Astrocyte of the cerebellum (primary cell): Measurements from ENCODE around the gene ARHGEF40.

Experiments used
- DNase-seq: peaks from one replicate; pipeline ENCODE4 v3.0.0-alpha.2; 2011; ENCODE audit warnings: low read depth
- H3K4me3 ChIP-seq: 2 replicates; pipeline ENCODE4 v1.5.1; 2011; ENCODE audit warnings: mild to moderate bottlenecking, low read depth, low read length, moderate library complexity
- in situ Hi-C: cut with HindIII; loops from 2 replicates; pipeline ENCODE4 v1.10.0; 2017; ENCODE audit warnings: low sequenced_read_pairs
- TF ChIP-seq, protein P1 (sequence below): IDR thresholded peaks from 2 replicates; pipeline ENCODE4 v1.5.1; 2012; ENCODE audit warnings: low read length, low read depth, moderate library complexity, mild to moderate bottlenecking; ENCODE audit errors: missing control alignments

The ARHGEF40 gene

DNA sequence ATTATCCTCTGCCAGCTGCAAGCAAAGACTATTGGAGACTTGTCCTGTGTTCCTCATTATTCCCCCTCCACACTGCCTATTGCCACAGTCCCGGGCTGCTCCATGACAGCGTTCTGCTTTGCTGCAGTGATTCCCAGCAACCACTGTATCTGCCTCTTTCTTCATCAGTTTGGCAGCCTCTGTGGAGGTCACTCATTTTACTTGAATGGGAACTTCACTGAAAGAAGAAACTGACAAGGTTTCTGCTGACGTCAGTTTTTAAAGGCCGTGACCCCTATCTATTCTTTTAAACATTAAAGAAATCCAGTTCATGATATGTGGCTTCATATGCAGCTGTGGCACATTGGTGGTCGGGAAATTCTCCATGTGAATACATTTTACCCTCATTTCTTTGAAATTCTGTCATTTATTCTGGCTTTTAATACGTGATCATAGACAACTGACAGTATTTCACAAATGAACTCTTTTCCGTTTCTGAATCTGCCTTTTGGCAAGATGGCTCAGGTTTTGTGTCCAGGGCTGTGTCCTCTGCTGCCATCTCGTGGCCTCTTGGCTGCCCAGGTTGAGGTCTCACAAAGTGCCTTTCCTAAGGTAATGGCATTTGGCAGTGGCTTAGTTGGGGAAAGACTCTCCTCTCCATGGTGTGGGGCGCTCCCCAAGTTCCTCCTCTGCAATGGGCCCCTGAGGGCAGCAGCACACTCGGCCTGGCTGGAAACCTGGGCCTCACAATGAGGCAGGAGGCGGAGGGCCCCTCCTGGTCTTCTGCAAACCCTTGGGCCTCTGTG, 36.6 kb downstream of the ARHGEF40 start:
- DNase-seq, result peak; percentile 59
- in situ Hi-C loops, result loop anchor here (5.0 kb wide), 2 partner anchors 44 to 51 kb away; partner anchors contain the start of gene OR5AU1
- TF ChIP-seq, protein P1, sequence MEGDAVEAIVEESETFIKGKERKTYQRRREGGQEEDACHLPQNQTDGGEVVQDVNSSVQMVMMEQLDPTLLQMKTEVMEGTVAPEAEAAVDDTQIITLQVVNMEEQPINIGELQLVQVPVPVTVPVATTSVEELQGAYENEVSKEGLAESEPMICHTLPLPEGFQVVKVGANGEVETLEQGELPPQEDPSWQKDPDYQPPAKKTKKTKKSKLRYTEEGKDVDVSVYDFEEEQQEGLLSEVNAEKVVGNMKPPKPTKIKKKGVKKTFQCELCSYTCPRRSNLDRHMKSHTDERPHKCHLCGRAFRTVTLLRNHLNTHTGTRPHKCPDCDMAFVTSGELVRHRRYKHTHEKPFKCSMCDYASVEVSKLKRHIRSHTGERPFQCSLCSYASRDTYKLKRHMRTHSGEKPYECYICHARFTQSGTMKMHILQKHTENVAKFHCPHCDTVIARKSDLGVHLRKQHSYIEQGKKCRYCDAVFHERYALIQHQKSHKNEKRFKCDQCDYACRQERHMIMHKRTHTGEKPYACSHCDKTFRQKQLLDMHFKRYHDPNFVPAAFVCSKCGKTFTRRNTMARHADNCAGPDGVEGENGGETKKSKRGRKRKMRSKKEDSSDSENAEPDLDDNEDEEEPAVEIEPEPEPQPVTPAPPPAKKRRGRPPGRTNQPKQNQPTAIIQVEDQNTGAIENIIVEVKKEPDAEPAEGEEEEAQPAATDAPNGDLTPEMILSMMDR, result peak; percentile 98
- no peak overlapping the region for H3K4me3 ChIP-seq

GRCh38 chr14:21107283-21107800, 37.2 kb downstream of the ARHGEF40 start:
- no peak for DNase-seq
- H3K4me3 ChIP-seq, result no peak overlapping the region
- in situ Hi-C loops, result loop anchor here (5.0 kb wide), 2 partner anchors 45 to 50 kb away; partner anchors contain the start of gene OR5AU1
- TF ChIP-seq, protein P1, result no peak

DNA sequence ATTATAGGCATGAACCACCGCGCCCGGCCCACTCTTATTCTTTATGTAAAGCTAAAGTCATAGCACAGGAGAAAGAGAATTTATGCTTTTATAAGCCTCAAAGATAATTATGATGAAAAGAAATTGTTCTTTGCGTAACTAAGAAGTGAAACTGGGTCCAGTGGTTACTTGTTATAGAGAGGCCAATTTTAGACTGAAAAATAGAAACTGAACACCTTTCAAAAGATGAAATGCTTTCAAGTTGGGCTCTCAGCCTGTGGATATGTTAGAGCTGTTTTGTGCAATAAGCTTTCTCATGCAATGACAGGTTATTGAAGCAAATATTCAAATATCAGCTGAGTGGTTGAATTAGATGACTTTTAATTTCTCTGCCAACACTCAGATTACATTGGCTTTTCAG, 38.7 kb downstream of the ARHGEF40 start:
- no peak overlapping the region for H3K4me3 ChIP-seq
- TF ChIP-seq, protein P1, result no peak
- in situ Hi-C loops, result loop anchor here (5.0 kb wide), 2 partner anchors 46 to 49 kb away; partner anchors contain the start of gene OR5AU1
- DNase-seq, result no peak

DNA sequence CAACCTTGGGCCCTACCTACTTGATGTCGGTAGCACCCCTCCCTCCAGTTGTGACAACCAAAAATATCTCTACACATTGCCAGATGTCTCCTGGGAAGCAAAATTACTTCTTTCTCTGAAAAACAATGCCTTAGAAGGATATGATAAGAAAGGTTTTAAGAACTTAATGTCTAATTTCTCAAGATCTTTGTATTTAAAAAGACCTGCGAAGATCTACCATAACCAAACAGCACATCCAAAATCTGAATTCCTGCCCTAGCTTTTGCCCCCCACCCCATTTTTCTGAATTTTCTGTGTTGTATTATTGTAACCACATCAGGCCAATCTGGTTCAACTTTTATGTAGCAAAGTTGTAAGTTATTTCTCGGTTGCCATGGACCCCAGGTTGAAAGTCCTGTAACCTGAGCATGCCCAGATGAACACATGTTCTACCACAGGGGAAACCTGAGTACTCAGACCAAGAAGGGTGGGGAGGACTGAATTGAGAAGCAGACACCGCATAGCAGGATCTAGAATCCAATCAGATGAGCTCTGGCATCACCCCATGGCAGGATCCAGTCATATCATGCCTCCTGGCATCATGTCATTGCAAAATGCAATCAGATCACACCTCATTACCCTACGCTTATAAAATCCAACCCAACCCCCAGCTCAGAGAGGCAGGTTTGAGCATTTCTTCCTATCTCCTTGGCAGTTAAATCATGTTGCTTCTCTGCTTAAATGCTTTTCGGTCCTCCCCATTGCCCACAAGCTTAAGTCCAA, 39.5 kb downstream of the ARHGEF40 start:
- no peak for DNase-seq
- in situ Hi-C loops, result loop anchor here (5.0 kb wide), 2 partner anchors 47 to 48 kb away; partner anchors contain the start of gene OR5AU1
- TF ChIP-seq, protein P1, result no peak
- no peak overlapping the region for H3K4me3 ChIP-seq

GRCh38 chr14:21112255-21112654, 42.2 kb downstream of the ARHGEF40 start:
- TF ChIP-seq, protein P1, result no peak
- no peak overlapping the region for H3K4me3 ChIP-seq
- in situ Hi-C loops, result no loop called here
- no peak for DNase-seq

- in situ Hi-C loops, result no loop called here
- no peak overlapping the region for H3K4me3 ChIP-seq
- TF ChIP-seq, protein P1, result no peak
- no peak for DNase-seq
Measured at GRCh38 chr14:21113369-21113768, 43.3 kb downstream of the ARHGEF40 start.
